HepG2 (cell line): ENCODE data around the gene INSRR. TPM values are rescaled to one million over a fixed set of nuclear protein-coding genes. Genes with fewer than 3 reads are reported as not detected.

ENCODE experiments used
- ATAC-seq: fragments of 200-7000 bp; cut with Tn5 transposase; 3 replicates; pipeline ENCODE4 v1.9.1; 2020; ENCODE audit warnings: mild to moderate bottlenecking, moderate library complexity
- BruUV-seq: library from RNA; stranded (reverse); fragments of 400-500 nt; replicated peaks from 2 replicates; lab custom pipeline; 2021; lab: Mats Ljungman, UMichigan
- CTCF ChIA-PET: fragments of 300-600 bp; formaldehyde crosslinking; extraction: SDS; loops from one replicate; lab custom pipeline; 2021; ENCODE audit warnings: low total read pairs, inconsistent platforms, low intra/inter-chr PET ratio; lab: Yijun Ruan, JAX
- POLR2A ChIA-PET: fragments of 350-600 bp; sonication (Branson Sonifier 250); formaldehyde crosslinking; loops from one replicate; lab custom pipeline; 2020; ENCODE audit warnings: antibody characterized with exemption, inconsistent platforms; lab: Yijun Ruan, JAX
- DNase-seq: peaks from one replicate; pipeline ENCODE4 v3.0.0-alpha.2; 2015; ENCODE audit warnings: low spot score
- FAIRE-seq: peaks from 3 replicates; lab custom pipeline; 2011; peaks lifted over from hg19 to GRCh38; lab: Jason Lieb, UNC
- H2AFZ ChIP-seq: one replicate; pipeline ENCODE4 v1.6.1; 2011; ENCODE audit warnings: low read length, inconsistent platforms
- H3K27ac ChIP-seq: fragments of 300-600 bp; 3 replicates; pipeline ENCODE4 v1.8.0; 2011; ENCODE audit warnings: mixed run types, mild to moderate bottlenecking, mixed read lengths, low read length, inconsistent platforms; ENCODE audit not compliant: insufficient read depth; ENCODE audit errors: extremely low read length
- H3K27me3 ChIP-seq, 2 experiments: fragments of 200-600 bp in 1 of 2; 2 replicates in 1 of 2; 3 replicates in 1 of 2; pipeline versions ENCODE4 v1.6.0 to v1.8.0; 2011; ENCODE audit warnings: low read length in 2 of 2, mild to moderate bottlenecking in 2 of 2, moderate library complexity in 2 of 2, inconsistent platforms in 1 of 2; ENCODE audit not compliant: insufficient read depth in 2 of 2, control insufficient read depth in 1 of 2
- H3K36me3 ChIP-seq, 2 experiments: fragments of 200-600 bp in 1 of 2; replicated peaks in 1 of 2; 2 replicates in 1 of 2; 3 replicates in 1 of 2; pipeline versions ENCODE4 v1.5.1 to v1.8.0; 2011; ENCODE audit warnings: low read length in 2 of 2, inconsistent platforms in 1 of 2; ENCODE audit not compliant: insufficient read depth in 2 of 2, control insufficient read depth in 1 of 2
- H3K4me1 ChIP-seq: 2 replicates; pipeline ENCODE4 v1.5.1; 2012; ENCODE audit warnings: low read length, inconsistent platforms; ENCODE audit not compliant: insufficient read depth
- H3K4me2 ChIP-seq: 2 replicates; pipeline ENCODE4 v1.6.0; 2011; ENCODE audit warnings: low read depth, low read length, inconsistent platforms
- H3K4me3 ChIP-seq, 3 experiments: fragments of 200-600 bp in 1 of 3; sonication (generic), shearing (Covaris generic) in 1 of 3; replicated peaks in 1 of 3; 2 replicates each; pipeline ENCODE4 v1.5.1; 2011 to 2016; ENCODE audit warnings: low read length in 3 of 3, inconsistent platforms in 2 of 3, low read depth in 2 of 3, mild to moderate bottlenecking in 2 of 3, control low read depth in 1 of 3, mixed read lengths in 1 of 3; ENCODE audit not compliant: insufficient read depth in 1 of 3
- H3K79me2 ChIP-seq: one replicate; pipeline ENCODE4 v1.6.1; 2011; ENCODE audit warnings: low read length, inconsistent platforms; ENCODE audit not compliant: insufficient read depth
- H3K9ac ChIP-seq: 2 replicates; pipeline ENCODE4 v1.6.0; 2011; ENCODE audit warnings: mild to moderate bottlenecking, low read depth, low read length, inconsistent platforms; ENCODE audit not compliant: insufficient read depth
- H3K9me3 ChIP-seq: 2 replicates; pipeline ENCODE4 v1.5.1; 2012; ENCODE audit warnings: mild to moderate bottlenecking, low read length
- H4K20me1 ChIP-seq: 2 replicates; pipeline ENCODE4 v1.6.0; 2011; ENCODE audit warnings: inconsistent platforms, mild to moderate bottlenecking, low read length, moderate library complexity; ENCODE audit not compliant: insufficient read depth
- BORCS8-MEF2B ChIP-seq: sonication (generic); formaldehyde crosslinking; IDR thresholded peaks from 2 replicates; pipeline ENCODE4 v1.8.0; 2022; ENCODE audit warnings: mild to moderate bottlenecking, missing genetic modification reagents
- CTCF ChIP-seq: sonication (generic); formaldehyde crosslinking; IDR thresholded peaks from 2 replicates; pipeline ENCODE4 v1.5.0; 2020; ENCODE audit warnings: mild to moderate bottlenecking, missing genetic modification reagents, moderate library complexity
- NPAS2 ChIP-seq: sonication (generic); formaldehyde crosslinking; IDR thresholded peaks from 2 replicates; pipeline ENCODE4 v1.8.0; 2022; ENCODE audit warnings: mild to moderate bottlenecking, missing genetic modification reagents, borderline replicate concordance
- NR0B2 ChIP-seq: sonication (generic); formaldehyde crosslinking; IDR thresholded peaks from 2 replicates; pipeline ENCODE4 v1.4.0; 2020; ENCODE audit warnings: mild to moderate bottlenecking, missing genetic modification reagents
- POLR2A ChIP-seq, 2 experiments: IDR thresholded peaks; 2 replicates each; pipeline ENCODE4 v1.6.1; 2011; ENCODE audit warnings: low read depth in 2 of 2, low read length in 2 of 2, mild to moderate bottlenecking in 1 of 2, moderate library complexity in 1 of 2; ENCODE audit not compliant: insufficient read depth in 1 of 2
- RAD21 ChIP-seq: fragments of 450-650 bp; formaldehyde crosslinking; IDR thresholded peaks from 2 replicates; pipeline ENCODE4 v1.5.0; 2020; ENCODE audit warnings: mild to moderate bottlenecking
- RBM22 ChIP-seq: fragments of 200-400 bp; formaldehyde crosslinking; optimal IDR thresholded peaks from 2 replicates; pipeline ENCODE3; 2017; ENCODE audit warnings: mild to moderate bottlenecking, low read length, moderate library complexity
- SMAD1 ChIP-seq: sonication (generic); formaldehyde crosslinking; IDR thresholded peaks from 2 replicates; pipeline ENCODE4 v1.4.0; 2020; ENCODE audit warnings: missing genetic modification reagents, low read depth, mild to moderate bottlenecking, borderline replicate concordance
- ZFP90 ChIP-seq: sonication (generic); formaldehyde crosslinking; IDR thresholded peaks from 2 replicates; pipeline ENCODE4 v1.8.0; 2022; ENCODE audit warnings: missing genetic modification reagents, mild to moderate bottlenecking, inconsistent platforms, borderline replicate concordance
- ZNF34 ChIP-seq: sonication (generic); formaldehyde crosslinking; IDR thresholded peaks from 2 replicates; pipeline ENCODE4 v1.4.0; 2020; ENCODE audit warnings: mild to moderate bottlenecking, missing genetic modification reagents, borderline replicate concordance
- ZNF891 ChIP-seq: sonication (generic); formaldehyde crosslinking; IDR thresholded peaks from 2 replicates; pipeline ENCODE4 v1.5.0; 2020; ENCODE audit warnings: mild to moderate bottlenecking, missing genetic modification reagents
- ZSCAN31 ChIP-seq: sonication (generic); formaldehyde crosslinking; IDR thresholded peaks from 2 replicates; pipeline ENCODE4 v1.5.0; 2020; ENCODE audit warnings: low read depth, mild to moderate bottlenecking, missing genetic modification reagents
- WGBS: methylation state at CpG from one replicate; pipeline ENCODE4 v1.1.6; 2017; ENCODE audit warnings: low lambda C conversion rate; 5-methylcytosine and 5-hydroxymethylcytosine counted together
- in situ Hi-C: cut with HindIII; loops from 2 replicates; pipeline ENCODE4 v1.10.0; 2017; ENCODE audit warnings: low pct_unique_long_range_greater_than_20kb; ENCODE audit not compliant: extremely low pct_ligation_motif_present
- intact Hi-C: fragments of 100-400 bp; cut with micrococcal nuclease; formaldehyde crosslinking; loops from one replicate; pipeline ENCODE4 v1.10.0; 2022; ENCODE audit not compliant: unreplicated experiment
- polyA plus RNA-seq, 8 experiments: library from polyadenylated mRNA; depleted of rRNA in 3 of 8; stranded (reverse) in 7 of 8; unstranded in 1 of 8; fragments of >200 nt; fragmentation: Illumina TruSeq in 4 of 8; extraction: Trizol in 4 of 8; gene quantifications; 2 replicates each; pipeline versions ENCODE4 v1.2.1 to v1.2.3, GENCODE V29; 2011 to 2016; ENCODE audit warnings: low read depth in 4 of 8, missing spikeins in 1 of 8, mixed read lengths in 1 of 8; ENCODE audit not compliant: insufficient read depth in 1 of 8
- total RNA-seq, 5 experiments: library from RNA; depleted of rRNA; stranded (reverse); fragments of >200 nt; fragmentation: Illumina TruSeq; extraction: Trizol; gene quantifications; 2 replicates each; pipeline ENCODE4 v1.2.3, GENCODE V29; 2016; ENCODE audit warnings: low read depth in 1 of 5
- TF ChIP-seq, protein P1 (sequence below): sonication (generic); formaldehyde crosslinking; IDR thresholded peaks from 2 replicates; pipeline ENCODE4 v1.5.1; 2020; ENCODE audit warnings: mild to moderate bottlenecking, missing genetic modification reagents

Gene INSRR
- total and polyA plus RNA-seq, 2 of the 13 experiments (the other 11 are each of a cell fraction or from before 2014, with no cell fraction given): not detected

DNA sequence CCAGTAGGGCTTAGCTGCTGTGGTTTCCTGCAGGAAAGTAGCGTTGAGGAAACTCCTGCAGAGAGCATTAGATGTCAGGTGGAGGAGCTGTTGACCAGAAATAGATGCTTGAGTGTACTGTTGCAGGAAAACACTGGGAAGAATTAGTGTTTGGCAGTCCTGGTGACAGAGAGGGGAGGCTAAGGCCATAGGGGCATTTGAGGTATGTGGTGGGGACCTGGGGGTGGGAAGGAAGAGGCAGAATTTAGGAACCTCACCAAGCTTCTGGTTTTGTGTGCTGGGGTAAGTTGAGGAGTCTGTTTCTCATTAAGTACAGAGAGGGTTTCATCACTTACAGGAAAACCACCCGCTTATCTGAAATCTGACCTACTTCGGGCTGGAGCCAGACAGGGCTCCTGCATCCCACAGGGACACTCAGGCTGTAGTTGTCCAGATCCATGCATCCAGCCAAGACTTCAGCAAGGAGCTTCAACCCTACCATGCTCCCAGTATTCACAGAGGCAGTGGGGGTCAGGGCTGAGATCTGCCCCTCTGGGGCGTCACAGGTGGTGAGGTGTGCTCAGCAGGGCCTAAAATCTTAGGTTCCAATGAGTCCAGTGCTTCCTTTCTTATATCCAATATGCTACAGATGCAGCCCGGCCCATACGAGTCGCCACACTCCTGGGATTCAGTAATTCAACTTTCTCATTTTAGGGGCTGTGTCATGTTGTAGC is 57.4 kb downstream of the INSRR start (continued):
- TF ChIP-seq CTCF (CRISPR knock-in tag) (0 out of 2 replicates have a peak, but pooled peaks have one; percentile 6), ZNF891 (CRISPR knock-in tag) (no peak), ZNF34 (CRISPR knock-in tag) (no peak), POLR2A (IDR thresholded peaks at IDR 0.05; ENCODE audit: insufficient read depth in 1 of 2, low read depth in 2 of 2, low read length in 2 of 2) (peak in 1 of 2 experiments; percentile 18; a peak in 1 of 4 replicates), RBM22 (peak; percentile 35)

DNA sequence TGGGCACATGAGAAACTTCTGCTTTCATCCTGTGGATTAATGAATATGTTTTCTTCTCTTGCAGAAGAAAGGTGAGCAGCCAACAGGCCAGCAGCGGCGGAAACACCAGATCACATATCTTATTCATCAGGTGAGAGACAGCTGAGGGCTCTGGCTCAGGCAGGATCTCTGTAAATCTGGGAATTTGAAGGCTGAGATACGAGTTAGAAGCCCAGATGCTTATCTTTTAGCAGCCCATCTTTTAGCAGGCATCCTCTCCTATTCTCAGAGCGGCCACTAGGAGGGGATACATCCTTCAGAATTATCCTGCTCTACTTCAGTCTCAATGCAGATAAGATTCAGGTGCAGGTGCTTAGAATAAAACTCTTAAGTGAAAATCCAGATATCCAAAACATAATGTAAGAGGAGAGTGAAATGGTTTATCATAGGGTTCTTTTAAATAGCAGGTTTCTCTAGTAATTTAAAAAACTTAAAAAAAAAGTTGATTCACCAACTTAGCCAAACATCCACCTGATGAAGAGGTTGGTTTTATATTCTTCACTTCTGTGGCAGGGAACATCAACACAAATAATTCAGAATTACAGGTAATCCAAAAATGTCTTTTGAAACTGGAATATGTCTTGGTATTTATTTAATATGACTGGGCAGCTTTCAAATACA is 61.6 kb downstream of the INSRR start:
- 61% methylated on average over 4 of the region's 4 CpGs for WGBS
- Histone ChIP-seq H4K20me1 (no peaks in the 10 kb centered on the region), H3K9me3 (no peaks in the 10 kb centered on the region), H3K4me1 (peaks cover 39% of the 10 kb centered on the region), H3K9ac (no peak overlapping the region), H3K27ac (no peak overlapping the region), H3K4me3 (no peak overlapping the region), H3K36me3 (peaks cover 34 to 64% of the 10 kb centered on the region in 2 experiments), H3K27me3 (no peaks in the 10 kb centered on the region), H2AFZ (no peak overlapping the region), H3K4me2 (no peak overlapping the region), H3K79me2 (no peaks in the 10 kb centered on the region)
- intact Hi-C loops: loop anchor here (1.0 to 10.0 kb wide), 2 partner anchors 67 to 71 kb away; partner anchors contain the start of gene NTRK1
- FAIRE-seq (peak; percentile 71), ATAC-seq (peak; percentile 53; the same call in 2 of the 3 replicates), DNase-seq (peak; percentile 55)
- ChIA-PET POLR2A (no interaction called here), CTCF (interaction anchor here (0.7 to 1.9 kb wide), 8 partner anchors 63 to 130 kb away, joined by 3 to 10 read pairs (median 4); partner anchors contain the start of genes ISG20L2, METTL25B and NTRK1)
- no TSS peak for BruUV-seq
- in situ Hi-C loops: loop anchor here (5.0 kb wide), 1 partner anchor 65 kb away; the partner anchor contains the start of gene NTRK1
- TF ChIP-seq NR0B2 (CRISPR knock-in tag): no peak
- TF ChIP-seq SMAD1 (CRISPR knock-in tag): no peak
- 0 out of 2 replicates have a peak, but pooled peaks have one; percentile 25 for TF ChIP-seq RAD21 (CRISPR knock-in tag)
- TF ChIP-seq, protein P1, sequence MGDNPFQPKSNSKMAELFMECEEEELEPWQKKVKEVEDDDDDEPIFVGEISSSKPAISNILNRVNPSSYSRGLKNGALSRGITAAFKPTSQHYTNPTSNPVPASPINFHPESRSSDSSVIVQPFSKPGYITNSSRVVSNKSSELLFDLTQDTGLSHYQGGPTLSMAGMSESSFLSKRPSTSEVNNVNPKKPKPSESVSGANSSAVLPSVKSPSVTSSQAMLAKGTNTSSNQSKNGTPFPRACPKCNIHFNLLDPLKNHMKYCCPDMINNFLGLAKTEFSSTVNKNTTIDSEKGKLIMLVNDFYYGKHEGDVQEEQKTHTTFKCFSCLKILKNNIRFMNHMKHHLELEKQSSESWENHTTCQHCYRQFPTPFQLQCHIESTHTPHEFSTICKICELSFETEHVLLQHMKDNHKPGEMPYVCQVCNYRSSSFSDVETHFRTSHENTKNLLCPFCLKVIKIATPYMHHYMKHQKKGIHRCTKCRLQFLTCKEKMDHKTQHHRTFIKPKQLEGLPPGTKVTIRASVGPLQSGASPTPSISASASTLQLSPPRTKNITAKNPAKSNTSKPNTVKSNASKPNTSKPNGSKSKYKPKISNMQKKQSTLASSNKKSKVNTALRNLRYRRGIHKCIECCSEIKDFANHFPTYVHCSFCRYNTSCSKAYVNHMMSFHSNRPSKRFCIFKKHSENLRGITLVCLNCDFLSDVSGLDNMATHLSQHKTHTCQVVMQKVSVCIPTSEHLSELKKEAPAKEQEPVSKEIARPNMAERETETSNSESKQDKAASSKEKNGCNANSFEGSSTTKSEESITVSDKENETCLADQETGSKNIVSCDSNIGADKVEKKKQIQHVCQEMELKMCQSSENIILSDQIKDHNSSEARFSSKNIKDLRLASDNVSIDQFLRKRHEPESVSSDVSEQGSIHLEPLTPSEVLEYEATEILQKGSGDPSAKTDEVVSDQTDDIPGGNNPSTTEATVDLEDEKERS (CRISPR knock-in tag): no peak
- no peak for TF ChIP-seq ZFP90 (CRISPR knock-in tag)
- TF ChIP-seq NPAS2 (CRISPR knock-in tag): no peak
- no peak for TF ChIP-seq BORCS8-MEF2B (CRISPR knock-in tag)
- TF ChIP-seq ZSCAN31 (CRISPR knock-in tag): no peak
